PC-3 (cell line): ENCODE data around the gene HDAC11.

Source experiments
- EZH2 ChIP-seq: fragments of 300-600 bp; sonication (generic); IDR thresholded peaks from one replicate; pipeline ENCODE4 v1.6.1; 2017; ENCODE audit warnings: antibody characterized with exemption, mild to moderate bottlenecking, low read length; ENCODE audit not compliant: unreplicated experiment
- TF ChIP-seq, protein P1 (sequence below): fragments of 300-600 bp; sonication (generic); conservative IDR thresholded peaks from 2 replicates; pipeline ENCODE4 v1.5.1; 2017; ENCODE audit warnings: antibody characterized with exemption, low read depth, mild to moderate bottlenecking, low read length

DNA sequence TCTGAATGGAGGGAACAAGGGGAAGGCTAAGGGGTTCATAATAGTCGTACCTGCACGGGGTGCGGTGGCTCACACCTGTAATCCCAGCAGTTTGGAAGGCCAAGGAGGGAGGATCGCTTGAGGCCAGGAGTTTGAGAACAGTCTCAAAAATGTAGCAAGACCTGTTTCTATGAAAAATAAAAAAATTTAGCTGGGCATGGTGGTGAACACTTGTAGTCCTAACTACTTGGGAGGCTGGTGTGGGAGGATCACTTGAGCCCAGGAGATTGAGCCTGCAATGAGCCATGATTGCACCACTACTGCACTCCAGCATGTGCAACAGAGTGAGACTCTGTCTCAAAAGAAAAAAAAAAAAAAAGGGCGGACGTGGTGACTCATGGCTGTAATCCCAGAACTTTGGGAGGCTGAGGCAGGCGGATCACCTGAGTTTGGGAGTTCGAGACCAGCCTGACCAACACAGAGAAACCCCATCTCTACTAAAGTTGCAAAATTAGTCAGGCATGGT lies 17.9 kb upstream of the HDAC11 start:
- TF ChIP-seq, protein P1, sequence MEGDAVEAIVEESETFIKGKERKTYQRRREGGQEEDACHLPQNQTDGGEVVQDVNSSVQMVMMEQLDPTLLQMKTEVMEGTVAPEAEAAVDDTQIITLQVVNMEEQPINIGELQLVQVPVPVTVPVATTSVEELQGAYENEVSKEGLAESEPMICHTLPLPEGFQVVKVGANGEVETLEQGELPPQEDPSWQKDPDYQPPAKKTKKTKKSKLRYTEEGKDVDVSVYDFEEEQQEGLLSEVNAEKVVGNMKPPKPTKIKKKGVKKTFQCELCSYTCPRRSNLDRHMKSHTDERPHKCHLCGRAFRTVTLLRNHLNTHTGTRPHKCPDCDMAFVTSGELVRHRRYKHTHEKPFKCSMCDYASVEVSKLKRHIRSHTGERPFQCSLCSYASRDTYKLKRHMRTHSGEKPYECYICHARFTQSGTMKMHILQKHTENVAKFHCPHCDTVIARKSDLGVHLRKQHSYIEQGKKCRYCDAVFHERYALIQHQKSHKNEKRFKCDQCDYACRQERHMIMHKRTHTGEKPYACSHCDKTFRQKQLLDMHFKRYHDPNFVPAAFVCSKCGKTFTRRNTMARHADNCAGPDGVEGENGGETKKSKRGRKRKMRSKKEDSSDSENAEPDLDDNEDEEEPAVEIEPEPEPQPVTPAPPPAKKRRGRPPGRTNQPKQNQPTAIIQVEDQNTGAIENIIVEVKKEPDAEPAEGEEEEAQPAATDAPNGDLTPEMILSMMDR: no peak
- TF ChIP-seq EZH2: no peak
